Mesendoderm (in vitro differentiated cells): ENCODE measurements around the gene RUNDC3A.
A peak's percentile ranks its signal among the peaks of the same experiment; 100 is the strongest.

Source experiments
- DNase-seq: peaks from one replicate; pipeline ENCODE4 v3.0.0; 2013
- H2AK5ac ChIP-seq: 2 replicates; pipeline ENCODE4 v1.6.1; 2013; ENCODE audit warnings: low read length, inconsistent platforms
- H2BK120ac ChIP-seq: 2 replicates; pipeline ENCODE4 v1.6.1; 2013; ENCODE audit warnings: low read depth, mild to moderate bottlenecking, low read length, moderate library complexity, mixed read lengths
- H2BK15ac ChIP-seq: replicated peaks from 2 replicates; pipeline ENCODE4 v1.6.1; 2013; ENCODE audit warnings: low read depth, mild to moderate bottlenecking, moderate library complexity
- H2BK5ac ChIP-seq: 2 replicates; pipeline ENCODE4 v1.6.1; 2013; ENCODE audit warnings: low read length, inconsistent platforms
- H3K18ac ChIP-seq: 2 replicates; pipeline ENCODE4 v1.6.1; 2013; ENCODE audit warnings: mild to moderate bottlenecking, low read length, mixed read lengths
- H3K23ac ChIP-seq: one replicate; pipeline ENCODE4 v1.6.1; 2013; ENCODE audit warnings: low read length
- H3K27ac ChIP-seq: 2 replicates; pipeline ENCODE4 v1.5.1; 2013; ENCODE audit warnings: low read depth, mild to moderate bottlenecking, inconsistent platforms, low read length, moderate library complexity
- H3K27me3 ChIP-seq: 2 replicates; pipeline ENCODE4 v1.6.1; 2013; ENCODE audit warnings: low read length, control low read depth, mild to moderate bottlenecking, inconsistent platforms; ENCODE audit not compliant: insufficient read depth, poor library complexity
- H3K36me3 ChIP-seq: 2 replicates; pipeline ENCODE4 v1.6.1; 2013; ENCODE audit warnings: low read length, inconsistent platforms; ENCODE audit not compliant: control insufficient read depth, insufficient read depth
- H3K4ac ChIP-seq: one replicate; pipeline ENCODE4 v1.6.1; 2013; ENCODE audit warnings: low read depth, mild to moderate bottlenecking, low read length, moderate library complexity
- H3K4me1 ChIP-seq: 2 replicates; pipeline ENCODE4 v1.6.1; 2013; ENCODE audit warnings: low read depth, low read length, inconsistent platforms; ENCODE audit not compliant: control insufficient read depth
- H3K4me2 ChIP-seq: 2 replicates; pipeline ENCODE4 v1.6.1; 2013; ENCODE audit warnings: low read length
- H3K4me3 ChIP-seq: 2 replicates; pipeline ENCODE4 v1.5.1; 2013; ENCODE audit warnings: mild to moderate bottlenecking, low read length
- H3K56ac ChIP-seq: one replicate; pipeline ENCODE4 v1.6.1; 2013; ENCODE audit warnings: low read length
- H3K79me1 ChIP-seq: 2 replicates; pipeline ENCODE4 v1.6.1; 2013; ENCODE audit warnings: low read length, inconsistent platforms
- H3K79me2 ChIP-seq: 2 replicates; pipeline ENCODE4 v1.6.1; 2013; ENCODE audit warnings: mild to moderate bottlenecking, low read length; ENCODE audit not compliant: control insufficient read depth, insufficient read depth
- H3K9ac ChIP-seq: 2 replicates; pipeline ENCODE4 v1.6.1; 2013; ENCODE audit warnings: low read length, inconsistent platforms
- H4K5ac ChIP-seq: one replicate; pipeline ENCODE4 v1.6.1; 2013; ENCODE audit warnings: low read length
- H4K8ac ChIP-seq: one replicate; pipeline ENCODE4 v1.6.1; 2013; ENCODE audit warnings: low read depth, mild to moderate bottlenecking, control low read depth, low read length, moderate library complexity
- WGBS: extraction: QIAGEN DNeasy Blood & Tissue Kit; methylation state at CpG from one replicate; pipeline ENCODE4 v1.1.7; 2013; ENCODE audit warnings: low lambda C conversion rate, missing lambda C conversion rate; ENCODE audit not compliant: insufficient coverage; ENCODE audit errors: extremely low coverage; 5-methylcytosine and 5-hydroxymethylcytosine counted together

Gene RUNDC3A

GRCh38 chr17:44307387-44308186 lies 814 bp upstream of the RUNDC3A start:
- Histone ChIP-seq H2BK15ac (no peak overlapping the region), H2BK120ac (no peak overlapping the region), H2AK5ac (no peak overlapping the region), H3K79me2 (no peaks in the 10 kb centered on the region), H3K56ac (peak overlapping the region; percentile 79), H3K9ac (peak overlapping the region; percentile 41), H2BK5ac (no peak overlapping the region), H4K5ac (no peak overlapping the region), H3K23ac (no peak overlapping the region), H3K4ac (no peak overlapping the region), H3K18ac (no peak overlapping the region), H3K79me1 (no peaks in the 10 kb centered on the region), H3K27ac (no peak overlapping the region), H3K36me3 (no peaks in the 10 kb centered on the region), H3K4me2 (peak overlapping the region; percentile 64), H4K8ac (no peak overlapping the region), H3K27me3 (no peaks in the 10 kb centered on the region), H3K4me1 (peaks cover 3% of the 10 kb centered on the region), H3K4me3 (peak overlapping the region; percentile 15)
- peak; percentile 81 for DNase-seq
- WGBS: no CpG with 5 or more reads among the region's 26 CpGs

- H3K4me2 ChIP-seq: peak overlapping the region; percentile 50
- H3K79me2 ChIP-seq: no peaks in the 10 kb centered on the region
- H3K4me3 ChIP-seq: no peak overlapping the region
- H4K5ac ChIP-seq: no peak overlapping the region
- no peak overlapping the region for H3K9ac ChIP-seq
- peaks cover 3% of the 10 kb centered on the region for H3K4me1 ChIP-seq
- no peak overlapping the region for H2BK15ac ChIP-seq
- no peaks in the 10 kb centered on the region for H3K27me3 ChIP-seq
- no peak overlapping the region for H3K23ac ChIP-seq
- no peak overlapping the region for H2AK5ac ChIP-seq
- H3K27ac ChIP-seq: no peak overlapping the region
- H3K36me3 ChIP-seq: no peaks in the 10 kb centered on the region
- H3K56ac ChIP-seq: peak overlapping the region; percentile 64
- H2BK5ac ChIP-seq: no peak overlapping the region
- H2BK120ac ChIP-seq: no peak overlapping the region
- no peak overlapping the region for H3K18ac ChIP-seq
- WGBS: no CpG with 5 or more reads among the region's 15 CpGs
- H4K8ac ChIP-seq: no peak overlapping the region
- H3K79me1 ChIP-seq: no peaks in the 10 kb centered on the region
- DNase-seq: no peak
- no peak overlapping the region for H3K4ac ChIP-seq
These were observed 464 bp downstream of the RUNDC3A start for GRCh38 chr17:44308865-44309264.

GRCh38 chr17:44309472-44309871 lies 1.1 kb downstream of the RUNDC3A start:
- no peak overlapping the region for H2BK120ac ChIP-seq
- WGBS: no CpG with 5 or more reads among the region's 5 CpGs
- no peak overlapping the region for H2BK15ac ChIP-seq
- H3K4me1 ChIP-seq: peaks cover 3% of the 10 kb centered on the region
- DNase-seq: peak; percentile 34
- H2BK5ac ChIP-seq: no peak overlapping the region
- H3K56ac ChIP-seq: no peak overlapping the region
- H3K4me2 ChIP-seq: no peak overlapping the region
- H4K5ac ChIP-seq: no peak overlapping the region
- no peak overlapping the region for H3K4me3 ChIP-seq
- no peak overlapping the region for H3K9ac ChIP-seq
- no peak overlapping the region for H3K27ac ChIP-seq
- H4K8ac ChIP-seq: no peak overlapping the region
- no peaks in the 10 kb centered on the region for H3K79me2 ChIP-seq
- H3K36me3 ChIP-seq: no peaks in the 10 kb centered on the region
- H3K23ac ChIP-seq: no peak overlapping the region
- no peaks in the 10 kb centered on the region for H3K79me1 ChIP-seq
- H3K27me3 ChIP-seq: no peaks in the 10 kb centered on the region
- H3K18ac ChIP-seq: no peak overlapping the region
- no peak overlapping the region for H2AK5ac ChIP-seq
- H3K4ac ChIP-seq: no peak overlapping the region

- Histone ChIP-seq H3K27me3 (no peaks in the 10 kb centered on the region), H3K9ac (no peak overlapping the region), H3K23ac (no peak overlapping the region), H3K4me2 (no peak overlapping the region), H3K18ac (no peak overlapping the region), H3K4me3 (no peak overlapping the region), H3K27ac (no peak overlapping the region), H3K56ac (no peak overlapping the region), H3K4ac (no peak overlapping the region), H3K36me3 (no peaks in the 10 kb centered on the region), H3K79me1 (no peaks in the 10 kb centered on the region), H2BK5ac (no peak overlapping the region), H2AK5ac (no peak overlapping the region), H4K8ac (no peak overlapping the region), H2BK120ac (no peak overlapping the region), H4K5ac (no peak overlapping the region), H3K4me1 (peaks cover 3% of the 10 kb centered on the region), H3K79me2 (no peaks in the 10 kb centered on the region), H2BK15ac (no peak overlapping the region)
- DNase-seq: no peak
- no CpG with 5 or more reads among the region's 2 CpGs for WGBS
These were observed 1.8 kb downstream of the RUNDC3A start for GRCh38 chr17:44310188-44310587.

- H3K27me3 ChIP-seq: no peaks in the 10 kb centered on the region
- no peak overlapping the region for H3K4me2 ChIP-seq
- H2BK5ac ChIP-seq: no peak overlapping the region
- H3K36me3 ChIP-seq: no peaks in the 10 kb centered on the region
- no peak overlapping the region for H3K4me3 ChIP-seq
- no peak overlapping the region for H3K56ac ChIP-seq
- no peaks in the 10 kb centered on the region for H3K79me1 ChIP-seq
- WGBS: no CpG with 5 or more reads among the region's 10 CpGs
- no peak overlapping the region for H2BK120ac ChIP-seq
- no peak overlapping the region for H2BK15ac ChIP-seq
- peaks cover 6% of the 10 kb centered on the region for H3K4me1 ChIP-seq
- H3K4ac ChIP-seq: no peak overlapping the region
- DNase-seq: no peak
- H4K8ac ChIP-seq: no peak overlapping the region
- H2AK5ac ChIP-seq: no peak overlapping the region
- no peak overlapping the region for H3K27ac ChIP-seq
- H3K79me2 ChIP-seq: no peaks in the 10 kb centered on the region
- H3K23ac ChIP-seq: no peak overlapping the region
- no peak overlapping the region for H3K18ac ChIP-seq
- no peak overlapping the region for H3K9ac ChIP-seq
- no peak overlapping the region for H4K5ac ChIP-seq
These were observed 2.4 kb downstream of the RUNDC3A start for GRCh38 chr17:44310609-44311376.
